Transverse colon (tissue), 3 donors: ENCODE results near the gene ADCY5.

Experiments
- CTCF ChIP-seq, 5 experiments: fragments of 200-600 bp in 3 of 5; fragments of 450-650 bp in 2 of 5; sonication (generic) in 3 of 5; IDR thresholded peaks; 1 replicate in 2 of 5; 2 replicates in 3 of 5; pipeline ENCODE4 v1.5.1; 2016 to 2017; ENCODE audit warnings: antibody characterized with exemption in 5 of 5, inconsistent platforms in 3 of 5, mild to moderate bottlenecking in 2 of 5, moderate library complexity in 1 of 5
- EP300 ChIP-seq: sonication (generic); formaldehyde crosslinking; IDR thresholded peaks from one replicate; pipeline ENCODE4 v1.6.1; 2017; ENCODE audit warnings: antibody characterized with exemption, low read depth

GRCh38 chr3:123262868-123263267 is 186.0 kb downstream of the ADCY5 start:
- TF ChIP-seq CTCF (IDR thresholded peaks at IDR 0.05) (no peak), EP300 (no peak)
